Effector CD4-positive, alpha-beta T cell (primary cell): Measurements from ENCODE around the gene FGF12.

ENCODE experiments used
- DNase-seq: peaks from one replicate; pipeline ENCODE4 v3.0.0-alpha.2; 2020

Gene FGF12

DNA sequence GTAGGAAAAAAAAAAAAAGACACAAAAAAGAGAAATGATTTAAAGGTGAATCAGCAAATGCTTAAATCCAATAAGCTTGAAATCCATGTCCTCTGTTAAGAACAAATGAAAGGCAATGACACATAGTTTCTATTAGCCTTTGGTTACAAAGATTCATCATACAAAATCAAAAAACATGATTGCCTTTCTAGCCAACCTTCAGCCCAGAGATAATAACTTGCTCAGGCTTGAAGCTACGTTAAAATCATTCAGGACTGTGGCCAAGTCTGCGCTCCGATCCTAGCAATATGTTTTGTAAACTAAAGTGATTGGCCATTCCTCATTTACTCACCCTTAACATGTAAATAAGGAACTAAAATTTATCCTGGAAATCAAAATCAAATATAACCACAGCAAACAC lies 556.7 kb downstream of the FGF12 start:
- no peak for DNase-seq

GRCh38 chr3:192170031-192170430 lies 557.3 kb downstream of the FGF12 start:
- DNase-seq: no peak

DNA sequence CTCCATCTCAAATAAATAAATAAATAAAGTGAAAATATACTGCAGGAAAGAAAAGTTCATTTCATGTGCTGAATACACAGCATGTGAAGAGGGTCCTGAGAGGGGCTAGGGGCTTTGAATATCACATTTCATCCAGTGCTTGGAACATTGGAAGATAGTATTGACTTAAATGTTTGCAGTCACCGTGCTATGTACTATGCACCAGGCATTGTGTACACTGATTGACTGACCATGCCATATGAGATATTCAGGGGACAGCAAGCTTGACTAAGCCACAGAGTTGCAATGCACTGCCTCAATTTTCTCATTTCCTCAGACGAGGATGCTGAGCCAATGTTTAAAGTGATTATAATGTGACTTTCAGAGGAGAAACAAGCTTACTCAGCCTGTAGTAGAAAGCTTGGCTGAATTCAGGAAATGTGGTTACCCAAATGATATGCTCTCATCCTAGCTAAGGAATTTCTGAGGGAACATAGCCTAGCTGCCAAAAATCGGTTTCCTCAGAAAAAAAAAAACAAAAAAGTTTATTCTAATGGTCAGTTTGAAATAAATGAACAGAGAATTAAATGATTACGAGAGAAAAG lies 557.9 kb downstream of the FGF12 start:
- no peak for DNase-seq

DNA sequence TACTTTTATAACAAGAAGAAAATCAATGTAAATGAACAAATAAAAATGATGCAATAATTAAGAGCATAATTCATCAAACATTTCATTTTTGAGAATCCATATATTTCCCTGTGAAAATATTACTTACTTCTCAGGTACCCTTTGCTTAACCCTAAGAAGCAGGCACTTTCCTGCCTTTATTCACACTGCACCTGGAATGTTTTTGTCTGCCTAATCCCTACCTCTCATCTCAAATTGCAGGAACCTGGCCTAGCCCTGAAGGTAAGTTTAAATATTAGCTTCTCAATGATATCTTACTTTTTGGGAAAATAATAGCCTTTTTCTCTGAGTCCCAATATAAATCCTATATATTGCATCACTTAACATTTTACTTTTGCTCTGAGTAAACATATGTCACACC lies 559.1 kb downstream of the FGF12 start:
- no peak for DNase-seq

DNA sequence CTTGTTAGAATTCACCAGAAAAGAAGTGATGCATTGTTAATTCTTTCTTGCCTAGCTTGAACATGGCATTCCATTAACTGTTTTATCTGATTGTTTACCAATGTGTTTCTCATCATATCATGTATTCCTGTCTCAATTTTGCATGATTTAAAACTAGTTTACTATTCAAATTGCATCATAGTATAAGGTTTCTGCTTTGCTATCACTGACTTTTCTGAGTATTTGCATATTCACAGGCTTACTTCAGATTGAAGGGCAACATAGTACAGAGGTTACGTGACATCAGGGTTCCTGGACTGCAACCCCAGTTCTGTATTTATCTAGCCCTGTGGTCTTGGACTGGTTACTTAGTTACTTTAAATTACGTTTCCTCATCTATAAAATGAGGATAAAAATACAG lies 561.8 kb downstream of the FGF12 start:
- no peak for DNase-seq

GRCh38 chr3:192161661-192162060 lies 565.7 kb downstream of the FGF12 start:
- DNase-seq: no peak

DNA sequence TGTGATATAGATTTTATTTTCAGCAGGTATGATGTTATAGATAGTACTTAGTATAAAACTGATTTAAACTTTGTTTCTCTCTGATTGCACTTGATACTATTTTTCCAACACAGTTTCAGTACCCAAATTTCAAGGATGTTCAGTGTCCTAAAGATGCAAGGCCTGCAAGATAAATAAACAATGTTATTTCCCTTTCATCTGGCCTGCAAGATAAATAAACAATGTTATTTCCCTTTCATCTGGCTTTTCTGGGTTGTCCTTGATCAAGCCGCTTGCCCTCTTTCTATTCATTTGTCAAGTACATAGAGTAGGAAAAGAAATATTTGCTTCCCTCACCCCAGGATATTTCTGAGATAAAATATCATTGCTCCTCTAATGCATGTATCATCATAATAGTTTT lies 571.0 kb downstream of the FGF12 start:
- no peak for DNase-seq

- DNase-seq: no peak
Measured at GRCh38 chr3:192155194-192155593, 572.1 kb downstream of the FGF12 start.

DNA sequence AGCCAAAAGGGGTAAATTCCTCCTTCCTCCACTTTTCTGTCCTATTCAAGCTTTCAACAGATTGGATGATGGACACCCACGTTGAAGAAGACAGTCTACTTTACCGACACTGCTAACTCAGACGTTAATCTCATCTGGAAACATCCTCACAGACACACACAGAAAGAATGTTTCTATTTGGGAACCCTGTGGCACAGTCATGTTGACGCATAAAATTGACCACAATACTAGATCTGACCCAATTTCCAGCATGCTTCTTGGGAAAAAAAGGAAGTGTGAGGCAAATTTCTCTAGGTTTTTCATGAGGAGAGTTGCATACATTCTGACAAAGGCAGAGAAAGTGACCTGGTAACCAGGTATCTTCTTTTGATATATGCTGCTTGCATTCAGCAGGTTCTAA lies 594.1 kb downstream of the FGF12 start:
- no peak for DNase-seq

- no peak for DNase-seq
Measured at GRCh38 chr3:192130534-192131132, 596.7 kb downstream of the FGF12 start.

GRCh38 chr3:192129586-192129985 lies 597.8 kb downstream of the FGF12 start:
- DNase-seq: no peak

DNA sequence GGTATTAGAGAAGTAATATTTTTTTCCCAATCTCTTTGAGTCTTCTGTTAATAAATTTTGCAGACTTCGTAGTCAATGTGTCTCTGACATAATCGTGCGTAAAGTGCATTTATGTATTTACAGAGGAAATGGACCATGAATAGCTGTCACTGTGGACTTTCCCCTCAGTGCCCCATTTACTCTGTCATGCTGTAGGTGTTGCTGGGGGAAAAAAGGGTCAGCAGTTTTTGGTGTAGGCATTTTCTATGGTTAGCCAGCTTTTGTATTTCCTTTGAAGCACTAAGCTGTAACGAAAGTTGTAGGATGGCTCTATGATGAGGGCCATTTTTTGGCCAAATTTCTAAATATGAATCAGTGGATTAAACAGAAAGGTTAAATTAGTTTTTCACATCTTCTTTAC lies 598.4 kb downstream of the FGF12 start:
- no peak for DNase-seq

DNA sequence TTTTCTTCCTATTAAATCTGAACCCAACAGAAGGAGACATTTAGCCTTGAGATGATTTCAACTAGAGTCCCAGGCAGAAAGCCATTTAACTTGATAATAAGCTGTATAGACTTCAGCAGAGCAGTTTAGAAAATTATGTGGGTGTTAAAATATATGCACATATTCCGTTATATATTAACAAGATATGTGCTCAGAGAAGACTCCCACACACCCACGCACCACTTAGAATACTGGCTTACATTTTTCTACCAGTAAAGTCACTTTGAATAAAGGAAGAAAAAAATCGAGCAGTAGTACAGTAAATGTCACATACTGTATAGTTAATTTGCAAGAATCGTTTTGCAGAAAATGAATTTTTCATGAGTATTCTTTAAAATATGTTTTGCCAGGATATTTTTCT lies 599.3 kb downstream of the FGF12 start:
- DNase-seq: no peak

DNA sequence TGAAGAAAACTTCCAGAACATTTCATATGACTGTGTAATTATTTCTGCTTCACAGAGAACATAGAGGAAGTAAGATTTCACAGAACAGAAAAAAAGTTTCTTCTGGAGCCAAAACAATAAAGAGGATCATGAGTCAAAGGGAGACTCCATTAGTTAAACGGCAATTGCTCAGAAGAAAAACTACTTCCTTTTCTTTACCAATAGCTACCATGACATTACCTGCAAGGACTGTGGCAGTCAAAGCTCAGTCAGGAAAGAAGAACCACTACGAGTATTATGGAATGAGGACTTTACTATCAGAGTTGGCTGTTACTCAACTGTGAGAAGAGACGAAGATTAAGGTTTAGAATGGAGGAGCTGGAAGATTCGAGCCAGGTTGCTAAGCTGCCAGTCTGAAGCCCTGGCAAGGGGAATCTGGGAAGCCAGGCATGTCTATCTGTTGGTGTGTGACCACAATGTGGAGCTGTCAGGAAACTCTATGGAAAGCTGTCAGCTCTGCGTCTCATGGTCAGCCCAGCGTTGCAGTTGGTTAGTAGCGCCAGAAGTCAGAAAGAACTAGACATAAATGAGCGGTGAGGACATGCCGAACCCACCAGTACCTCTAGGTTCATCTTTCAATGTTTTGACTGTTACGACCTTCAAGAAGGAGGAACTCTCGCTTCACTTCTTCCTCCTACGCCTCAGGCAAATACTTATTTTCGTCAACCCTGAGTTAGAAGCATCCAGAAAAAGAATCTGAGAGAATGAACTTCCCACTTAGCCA lies 604.3 kb downstream of the FGF12 start:
- DNase-seq: no peak

DNA sequence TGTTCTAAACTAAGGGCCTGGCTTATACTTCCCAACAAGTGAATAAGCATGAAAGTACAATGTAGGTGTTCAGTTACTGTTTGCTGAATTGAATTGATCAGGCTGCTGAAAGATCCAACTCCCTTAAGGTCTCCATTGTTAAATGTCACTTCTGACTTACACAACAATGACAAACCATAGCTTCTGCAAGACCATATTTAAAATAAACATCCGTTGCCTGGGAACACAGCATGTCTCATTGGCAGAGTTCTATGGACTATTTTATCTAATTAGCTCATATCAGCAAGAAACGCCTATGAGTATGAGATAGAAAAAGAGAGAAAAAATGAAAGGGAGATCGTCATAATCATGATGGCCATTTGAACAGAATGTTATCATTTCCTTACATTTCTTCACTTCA lies 605.4 kb downstream of the FGF12 start:
- no peak for DNase-seq

DNA sequence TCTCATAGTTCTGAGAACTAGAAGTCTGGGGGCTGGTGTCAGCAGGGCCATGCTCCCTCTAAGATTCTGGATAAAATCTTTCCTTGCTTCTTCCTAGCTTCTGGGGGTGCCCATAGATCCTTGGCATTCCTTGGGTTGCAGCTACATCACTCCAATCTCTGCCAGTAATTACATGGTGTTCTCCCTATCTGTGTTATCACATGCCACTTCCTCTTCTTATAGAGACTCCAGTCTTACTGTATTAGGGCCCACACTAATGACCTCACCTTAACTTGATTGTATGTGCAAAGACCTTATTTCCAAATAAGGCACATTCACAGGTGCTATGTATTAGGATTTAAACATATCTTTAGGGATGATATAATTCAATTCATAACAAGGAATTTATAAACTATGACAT lies 618.5 kb downstream of the FGF12 start:
- DNase-seq: no peak

GRCh38 chr3:192106543-192106942 lies 620.8 kb downstream of the FGF12 start:
- DNase-seq: no peak

GRCh38 chr3:192092388-192093005 lies 634.8 kb downstream of the FGF12 start:
- no peak for DNase-seq

DNA sequence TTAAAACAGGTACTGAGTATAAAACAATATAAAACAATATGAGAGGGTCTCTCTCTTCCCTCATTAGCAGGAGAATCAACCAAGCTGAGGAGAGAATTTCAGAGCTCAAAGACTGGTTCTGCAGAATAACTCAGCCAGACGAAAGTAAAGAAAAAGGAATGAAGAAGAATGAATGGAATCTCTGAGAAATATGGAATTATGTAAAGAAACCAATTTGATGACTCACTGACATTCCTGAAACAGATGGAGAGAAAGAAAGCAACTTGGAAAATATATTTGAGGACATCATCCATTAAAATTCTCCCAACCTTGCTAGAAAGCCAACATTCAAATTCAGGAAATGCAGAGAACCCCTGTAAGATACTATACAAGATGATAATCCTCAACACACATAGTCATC lies 635.5 kb downstream of the FGF12 start:
- DNase-seq: no peak

- DNase-seq: no peak
Measured at GRCh38 chr3:192090586-192090985, 636.8 kb downstream of the FGF12 start.
